GM19452 (cell line): ENCODE data around the gene TES.
"Not testable (repeated sequence)": the region's sequence is repeated elsewhere in the genome, so short reads cannot be mapped to it uniquely, and the experiment has no call there.

Experiments used
- ATAC-seq: cut with Tn5 transposase; IDR thresholded peaks from one replicate; pipeline ENCODE4 v1.9.1; 2021; ENCODE audit not compliant: unreplicated experiment

Gene TES

GRCh38 chr7:116242178-116242577 is 31.8 kb downstream of the TES start:
- ATAC-seq: no peak

GRCh38 chr7:116242759-116243158 is 32.4 kb downstream of the TES start:
- ATAC-seq: no peak

- ATAC-seq: not testable (repeated sequence)
These were observed 34.5 kb downstream of the TES start for GRCh38 chr7:116244803-116245202.

GRCh38 chr7:116246357-116246756 is 36.0 kb downstream of the TES start:
- ATAC-seq: no peak

- peak; percentile 55 for ATAC-seq
These were observed 39.7 kb downstream of the TES start for GRCh38 chr7:116249969-116250553.

GRCh38 chr7:116251675-116252074 is 41.3 kb downstream of the TES start:
- ATAC-seq: no peak

- no peak for ATAC-seq
These were observed 41.9 kb downstream of the TES start for GRCh38 chr7:116252249-116252648.

- no peak for ATAC-seq
These were observed 46.8 kb downstream of the TES start for GRCh38 chr7:116257156-116257555.

GRCh38 chr7:116258734-116259133 is 48.4 kb downstream of the TES start:
- ATAC-seq: no peak

GRCh38 chr7:116259156-116259870 is 49.0 kb downstream of the TES start:
- no peak for ATAC-seq

GRCh38 chr7:116259871-116260440 is 49.6 kb downstream of the TES start:
- ATAC-seq: no peak

- ATAC-seq: no peak
These were observed 51.6 kb downstream of the TES start for GRCh38 chr7:116261904-116262303.

- no peak for ATAC-seq
These were observed 55.5 kb downstream of the TES start for GRCh38 chr7:116265881-116266280.

GRCh38 chr7:116269466-116269865 is 59.1 kb downstream of the TES start:
- no peak for ATAC-seq

GRCh38 chr7:116271161-116271913 is 61.0 kb downstream of the TES start:
- no peak for ATAC-seq

GRCh38 chr7:116271963-116272886 is 61.9 kb downstream of the TES start:
- no peak for ATAC-seq

GRCh38 chr7:116273283-116273917 is 63.1 kb downstream of the TES start:
- ATAC-seq: no peak

- ATAC-seq: no peak
These were observed 63.6 kb downstream of the TES start for GRCh38 chr7:116273918-116274301.

GRCh38 chr7:116277070-116277469 is 66.7 kb downstream of the TES start:
- no peak for ATAC-seq

GRCh38 chr7:116279217-116279616 is 68.9 kb downstream of the TES start:
- ATAC-seq: no peak
